HL-60 (cell line): ENCODE data around the gene PLXNA2.

Experiments
- DNase-seq, 2 experiments: peaks; one replicate each; pipeline ENCODE4 v3.0.0-alpha.2; 2010 to 2020; ENCODE audit warnings: low read depth in 1 of 2, low spot score in 1 of 2
- H3K27ac ChIP-seq: fragments of 250-450 bp; sonication (Bioruptor Pico); replicated peaks from 2 replicates; pipeline ENCODE4 v1.5.1; 2020; ENCODE audit warnings: mild to moderate bottlenecking, moderate library complexity
- H3K27me3 ChIP-seq: fragments of 250-450 bp; sonication (Bioruptor Pico); 2 replicates; pipeline ENCODE4 v1.5.1; 2021; ENCODE audit warnings: mild to moderate bottlenecking, moderate library complexity; ENCODE audit not compliant: insufficient read depth, poor library complexity, severe bottlenecking
- H3K4me3 ChIP-seq: replicated peaks from 2 replicates; pipeline ENCODE4 v1.5.1; 2011; ENCODE audit warnings: mild to moderate bottlenecking, control low read depth, low read length; ENCODE audit not compliant: insufficient read depth
- GABPA ChIP-seq: IDR thresholded peaks from 2 replicates; pipeline ENCODE4 v1.6.1; 2012; ENCODE audit warnings: low read depth
- POLR2AphosphoS5 ChIP-seq: IDR thresholded peaks from 2 replicates; pipeline ENCODE4 v1.6.1; 2012; ENCODE audit warnings: low read depth
- SPI1 ChIP-seq: IDR thresholded peaks from 2 replicates; pipeline ENCODE4 v1.6.1; 2012; ENCODE audit warnings: low read depth, mild to moderate bottlenecking, borderline replicate concordance
- TF ChIP-seq, protein P1 (sequence below): IDR thresholded peaks from 2 replicates; pipeline ENCODE4 v1.6.1; 2012; ENCODE audit warnings: low read depth; ENCODE audit not compliant: insufficient replicate concordance
- TF ChIP-seq, protein P2 (sequence below): IDR thresholded peaks from one replicate; pipeline ENCODE4 v1.5.1; 2011; ENCODE audit warnings: low read length, control low read depth, inconsistent platforms; ENCODE audit not compliant: insufficient read depth

The PLXNA2 gene

DNA sequence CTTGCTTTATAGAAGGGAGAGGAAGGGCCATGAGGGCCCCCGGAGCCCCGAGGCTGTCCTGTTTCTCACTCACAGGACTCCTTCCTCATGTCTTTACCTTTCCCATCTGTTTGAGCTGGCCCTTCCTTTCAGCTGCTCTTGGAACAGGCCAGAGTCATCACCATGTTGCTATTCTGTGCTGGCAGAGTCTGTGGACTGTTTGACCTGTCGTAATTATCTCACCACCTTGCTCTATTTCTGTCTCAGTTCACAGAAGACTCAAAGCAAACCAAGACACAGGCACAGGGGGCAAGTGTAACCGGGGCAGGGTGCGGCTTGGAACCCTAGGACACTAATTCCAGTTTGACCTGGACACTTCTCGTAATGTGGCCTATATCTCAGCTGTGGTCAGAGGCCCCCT is 228.9 kb downstream of the PLXNA2 start:
- no peak for TF ChIP-seq SPI1
- TF ChIP-seq POLR2AphosphoS5, result no peak
- TF ChIP-seq, protein P1, sequence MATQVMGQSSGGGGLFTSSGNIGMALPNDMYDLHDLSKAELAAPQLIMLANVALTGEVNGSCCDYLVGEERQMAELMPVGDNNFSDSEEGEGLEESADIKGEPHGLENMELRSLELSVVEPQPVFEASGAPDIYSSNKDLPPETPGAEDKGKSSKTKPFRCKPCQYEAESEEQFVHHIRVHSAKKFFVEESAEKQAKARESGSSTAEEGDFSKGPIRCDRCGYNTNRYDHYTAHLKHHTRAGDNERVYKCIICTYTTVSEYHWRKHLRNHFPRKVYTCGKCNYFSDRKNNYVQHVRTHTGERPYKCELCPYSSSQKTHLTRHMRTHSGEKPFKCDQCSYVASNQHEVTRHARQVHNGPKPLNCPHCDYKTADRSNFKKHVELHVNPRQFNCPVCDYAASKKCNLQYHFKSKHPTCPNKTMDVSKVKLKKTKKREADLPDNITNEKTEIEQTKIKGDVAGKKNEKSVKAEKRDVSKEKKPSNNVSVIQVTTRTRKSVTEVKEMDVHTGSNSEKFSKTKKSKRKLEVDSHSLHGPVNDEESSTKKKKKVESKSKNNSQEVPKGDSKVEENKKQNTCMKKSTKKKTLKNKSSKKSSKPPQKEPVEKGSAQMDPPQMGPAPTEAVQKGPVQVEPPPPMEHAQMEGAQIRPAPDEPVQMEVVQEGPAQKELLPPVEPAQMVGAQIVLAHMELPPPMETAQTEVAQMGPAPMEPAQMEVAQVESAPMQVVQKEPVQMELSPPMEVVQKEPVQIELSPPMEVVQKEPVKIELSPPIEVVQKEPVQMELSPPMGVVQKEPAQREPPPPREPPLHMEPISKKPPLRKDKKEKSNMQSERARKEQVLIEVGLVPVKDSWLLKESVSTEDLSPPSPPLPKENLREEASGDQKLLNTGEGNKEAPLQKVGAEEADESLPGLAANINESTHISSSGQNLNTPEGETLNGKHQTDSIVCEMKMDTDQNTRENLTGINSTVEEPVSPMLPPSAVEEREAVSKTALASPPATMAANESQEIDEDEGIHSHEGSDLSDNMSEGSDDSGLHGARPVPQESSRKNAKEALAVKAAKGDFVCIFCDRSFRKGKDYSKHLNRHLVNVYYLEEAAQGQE, result no peak
- TF ChIP-seq GABPA, result no peak
- TF ChIP-seq, protein P2, sequence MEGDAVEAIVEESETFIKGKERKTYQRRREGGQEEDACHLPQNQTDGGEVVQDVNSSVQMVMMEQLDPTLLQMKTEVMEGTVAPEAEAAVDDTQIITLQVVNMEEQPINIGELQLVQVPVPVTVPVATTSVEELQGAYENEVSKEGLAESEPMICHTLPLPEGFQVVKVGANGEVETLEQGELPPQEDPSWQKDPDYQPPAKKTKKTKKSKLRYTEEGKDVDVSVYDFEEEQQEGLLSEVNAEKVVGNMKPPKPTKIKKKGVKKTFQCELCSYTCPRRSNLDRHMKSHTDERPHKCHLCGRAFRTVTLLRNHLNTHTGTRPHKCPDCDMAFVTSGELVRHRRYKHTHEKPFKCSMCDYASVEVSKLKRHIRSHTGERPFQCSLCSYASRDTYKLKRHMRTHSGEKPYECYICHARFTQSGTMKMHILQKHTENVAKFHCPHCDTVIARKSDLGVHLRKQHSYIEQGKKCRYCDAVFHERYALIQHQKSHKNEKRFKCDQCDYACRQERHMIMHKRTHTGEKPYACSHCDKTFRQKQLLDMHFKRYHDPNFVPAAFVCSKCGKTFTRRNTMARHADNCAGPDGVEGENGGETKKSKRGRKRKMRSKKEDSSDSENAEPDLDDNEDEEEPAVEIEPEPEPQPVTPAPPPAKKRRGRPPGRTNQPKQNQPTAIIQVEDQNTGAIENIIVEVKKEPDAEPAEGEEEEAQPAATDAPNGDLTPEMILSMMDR, result no peak
- no peak overlapping the region for H3K27ac ChIP-seq
- no peak overlapping the region for H3K4me3 ChIP-seq
- no peak for DNase-seq
- no peaks in the 10 kb centered on the region for H3K27me3 ChIP-seq

DNA sequence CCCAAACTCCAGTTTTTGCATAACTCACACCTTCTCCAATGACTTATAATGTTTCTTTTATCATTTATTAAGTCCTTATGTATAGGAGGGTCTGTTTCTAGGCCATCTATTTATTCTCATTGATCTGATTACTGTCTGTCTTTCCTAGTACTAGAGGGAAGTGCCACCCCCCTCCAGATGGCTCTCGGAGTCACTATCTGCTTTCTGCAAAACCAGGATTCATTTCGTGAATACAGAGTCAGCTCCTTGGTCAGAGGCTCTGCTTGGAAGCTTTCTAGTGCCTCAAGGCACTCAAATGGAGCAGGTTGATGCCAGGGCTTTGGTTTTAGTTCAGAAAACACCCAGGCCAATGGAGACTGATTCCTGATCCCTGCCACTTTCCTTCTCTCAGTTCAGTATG is 231.0 kb downstream of the PLXNA2 start:
- Histone ChIP-seq H3K27ac (no peak overlapping the region), H3K27me3 (no peaks in the 10 kb centered on the region), H3K4me3 (no peak overlapping the region)
- no peak for DNase-seq
- no peak for TF ChIP-seq POLR2AphosphoS5
- TF ChIP-seq, protein P1, result no peak
- TF ChIP-seq, protein P2, result no peak

DNA sequence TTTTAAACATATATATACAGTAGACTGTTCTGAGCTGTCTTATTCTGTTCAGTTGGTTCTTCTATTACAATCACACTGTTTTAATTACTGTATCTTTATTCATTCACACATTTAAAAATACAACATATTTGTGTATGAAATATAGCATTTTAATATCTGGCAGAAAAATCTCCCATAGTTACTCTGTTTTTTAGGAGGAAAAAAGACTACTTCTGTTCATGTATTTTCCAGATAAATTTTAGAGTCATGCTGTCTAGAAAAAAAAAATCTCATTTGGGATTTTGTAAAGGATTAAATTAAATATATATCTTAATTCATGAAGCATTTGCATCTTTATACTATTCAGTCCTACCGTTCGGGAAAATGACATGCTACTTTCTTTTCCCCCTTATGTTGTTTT is 231.5 kb downstream of the PLXNA2 start:
- no peak for DNase-seq
- Histone ChIP-seq H3K27me3 (no peaks in the 10 kb centered on the region), H3K4me3 (no peak overlapping the region), H3K27ac (no peak overlapping the region)
- no peak for TF ChIP-seq GABPA
- TF ChIP-seq, protein P2, result no peak
- TF ChIP-seq, protein P1, result no peak
- no peak for TF ChIP-seq SPI1
- no peak for TF ChIP-seq POLR2AphosphoS5
